HepG2 (cell line): Measurements from ENCODE around the gene CD4. TPM values are rescaled to one million over a fixed set of nuclear protein-coding genes. Genes with fewer than 3 reads are reported as not detected.

ENCODE experiments used
- DPF2 ChIP-seq: sonication (generic); formaldehyde crosslinking; IDR thresholded peaks from 2 replicates; pipeline ENCODE4 v1.4.0; 2020; ENCODE audit warnings: mild to moderate bottlenecking, low read depth, missing genetic modification reagents, borderline replicate concordance
- ELF1 ChIP-seq: sonication (generic); formaldehyde crosslinking; IDR thresholded peaks from 2 replicates; pipeline ENCODE4 v1.4.0; 2020; ENCODE audit warnings: missing genetic modification reagents
- KDM5A ChIP-seq: fragments of 200-600 bp; sonication (generic); IDR thresholded peaks from 2 replicates; pipeline ENCODE4 v1.7.0; 2018; ENCODE audit warnings: antibody characterized with exemption, mild to moderate bottlenecking, low read length, borderline replicate concordance
- MAFG ChIP-seq: sonication (generic); formaldehyde crosslinking; IDR thresholded peaks from 2 replicates; pipeline ENCODE4 v1.5.1; 2020; ENCODE audit warnings: mild to moderate bottlenecking, missing genetic modification reagents
- MED1 ChIP-seq: sonication (generic); formaldehyde crosslinking; IDR thresholded peaks from 2 replicates; pipeline ENCODE4 v1.4.0; 2020; ENCODE audit warnings: missing genetic modification reagents
- MED8 ChIP-seq: sonication (generic); formaldehyde crosslinking; IDR thresholded peaks from 2 replicates; pipeline ENCODE4 v1.8.1; 2023; ENCODE audit warnings: mild to moderate bottlenecking, missing genetic modification reagents; ENCODE audit not compliant: insufficient replicate concordance
- RARG ChIP-seq: sonication (generic); formaldehyde crosslinking; IDR thresholded peaks from 2 replicates; pipeline ENCODE4 v1.4.0; 2020; ENCODE audit warnings: low read depth, mild to moderate bottlenecking, missing genetic modification reagents
- RNF2 ChIP-seq: fragments of 450-650 bp; conservative IDR thresholded peaks from 2 replicates; pipeline ENCODE4 v1.6.1; 2016; ENCODE audit warnings: low read depth
- ZFP36L2 ChIP-seq: sonication (generic); formaldehyde crosslinking; IDR thresholded peaks from 2 replicates; pipeline ENCODE4 v1.4.0; 2020; ENCODE audit warnings: missing genetic modification reagents
- ZNF235 ChIP-seq: sonication (generic); formaldehyde crosslinking; IDR thresholded peaks from 2 replicates; pipeline ENCODE4 v1.8.1; 2023; ENCODE audit warnings: mild to moderate bottlenecking, missing genetic modification reagents, borderline replicate concordance
- ZNF282 ChIP-seq: fragments of 450-650 bp; IDR thresholded peaks from 2 replicates; pipeline ENCODE4 v1.6.1; 2018; ENCODE audit not compliant: partially characterized antibody
- ZNF550 ChIP-seq: sonication (generic); formaldehyde crosslinking; IDR thresholded peaks from 2 replicates; pipeline ENCODE4 v1.4.0; 2020; ENCODE audit warnings: mild to moderate bottlenecking, missing genetic modification reagents, borderline replicate concordance
- ZNF589 ChIP-seq: sonication (generic); formaldehyde crosslinking; conservative IDR thresholded peaks from 2 replicates; pipeline ENCODE4 v1.8.0; 2022; ENCODE audit warnings: mild to moderate bottlenecking, moderate library complexity, missing genetic modification reagents
- ZNF7 ChIP-seq: IDR thresholded peaks from 2 replicates; pipeline ENCODE4 v1.6.1; 2016; ENCODE audit warnings: missing biosample characterization, missing genetic modification reagents
- ZNF879 ChIP-seq: sonication (generic); formaldehyde crosslinking; IDR thresholded peaks from 2 replicates; pipeline ENCODE4 v1.8.1; 2023; ENCODE audit warnings: missing genetic modification reagents
- polyA plus RNA-seq, 8 experiments: library from polyadenylated mRNA; depleted of rRNA in 3 of 8; stranded (reverse) in 7 of 8; unstranded in 1 of 8; fragments of >200 nt; fragmentation: Illumina TruSeq in 4 of 8; extraction: Trizol in 4 of 8; gene quantifications; 2 replicates each; pipeline versions ENCODE4 v1.2.1 to v1.2.3, GENCODE V29; 2011 to 2016; ENCODE audit warnings: low read depth in 4 of 8, missing spikeins in 1 of 8, mixed read lengths in 1 of 8; ENCODE audit not compliant: insufficient read depth in 1 of 8
- total RNA-seq, 5 experiments: library from RNA; depleted of rRNA; stranded (reverse); fragments of >200 nt; fragmentation: Illumina TruSeq; extraction: Trizol; gene quantifications; 2 replicates each; pipeline ENCODE4 v1.2.3, GENCODE V29; 2016; ENCODE audit warnings: low read depth in 1 of 5
- TF ChIP-seq, protein P1 (sequence below): sonication (generic); formaldehyde crosslinking; IDR thresholded peaks from 2 replicates; pipeline ENCODE4 v1.8.1; 2023; ENCODE audit warnings: mild to moderate bottlenecking, moderate library complexity, missing genetic modification reagents
- TF ChIP-seq, protein P2 (sequence below): IDR thresholded peaks from 2 replicates; pipeline ENCODE4 v1.4.0; 2020; ENCODE audit warnings: mild to moderate bottlenecking, missing genetic modification reagents
- TF ChIP-seq, protein P3 (sequence below): sonication (generic); formaldehyde crosslinking; IDR thresholded peaks from 2 replicates; pipeline ENCODE4 v1.4.0; 2020; ENCODE audit warnings: missing genetic modification reagents, borderline replicate concordance
- TF ChIP-seq, protein P4 (sequence below): sonication (generic); formaldehyde crosslinking; IDR thresholded peaks from 2 replicates; pipeline ENCODE4 v1.4.0; 2020; ENCODE audit warnings: missing genetic modification reagents
- TF ChIP-seq, protein P5 (sequence below): IDR thresholded peaks from 2 replicates; pipeline ENCODE4 v1.6.1; 2016; ENCODE audit warnings: mild to moderate bottlenecking

CD4 gene
- total and polyA plus RNA-seq, 2 of the 13 experiments (the other 11 are each of a cell fraction or from before 2014, with no cell fraction given): 0.07 to 0.95 TPM

DNA sequence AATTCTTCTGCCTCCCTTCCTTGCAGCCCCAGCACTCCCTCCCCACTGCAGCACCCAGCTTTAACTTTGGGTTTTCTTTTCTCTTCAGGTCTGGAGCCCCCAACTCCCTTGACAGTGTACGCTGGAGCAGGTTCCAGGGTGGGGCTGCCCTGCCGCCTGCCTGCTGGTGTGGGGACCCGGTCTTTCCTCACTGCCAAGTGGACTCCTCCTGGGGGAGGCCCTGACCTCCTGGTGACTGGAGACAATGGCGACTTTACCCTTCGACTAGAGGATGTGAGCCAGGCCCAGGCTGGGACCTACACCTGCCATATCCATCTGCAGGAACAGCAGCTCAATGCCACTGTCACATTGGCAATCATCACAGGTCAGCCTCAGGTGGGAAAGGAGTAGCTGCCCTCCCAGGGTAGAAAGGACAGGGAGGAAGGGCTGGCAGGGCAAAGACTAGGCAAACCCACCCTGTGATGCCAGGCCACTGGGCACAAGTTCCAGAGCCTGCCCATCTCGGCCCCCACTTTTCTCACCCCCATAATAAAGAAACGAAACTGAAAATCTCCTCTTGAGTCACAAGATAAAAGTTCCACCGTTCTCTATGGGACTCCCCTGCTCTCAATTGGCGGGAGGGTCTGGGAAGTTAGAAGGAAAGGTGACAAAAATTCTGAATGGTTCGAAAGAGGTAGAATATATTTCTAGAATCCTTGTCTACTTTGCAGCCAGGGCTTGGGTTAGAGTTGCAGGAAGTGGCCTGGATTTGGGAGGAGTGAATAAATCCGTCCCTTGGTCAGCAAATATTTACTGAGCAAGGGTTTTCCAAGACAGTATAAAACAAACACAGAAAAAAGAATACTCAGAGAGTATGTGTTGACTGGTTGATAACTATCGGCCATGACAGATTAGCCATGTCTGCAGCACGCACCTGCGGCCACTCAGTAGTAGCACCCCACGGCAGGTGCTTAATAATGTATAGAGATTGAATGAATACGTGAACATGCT lies 13.8 kb upstream of the CD4 start (continued):
- TF ChIP-seq, protein P1, sequence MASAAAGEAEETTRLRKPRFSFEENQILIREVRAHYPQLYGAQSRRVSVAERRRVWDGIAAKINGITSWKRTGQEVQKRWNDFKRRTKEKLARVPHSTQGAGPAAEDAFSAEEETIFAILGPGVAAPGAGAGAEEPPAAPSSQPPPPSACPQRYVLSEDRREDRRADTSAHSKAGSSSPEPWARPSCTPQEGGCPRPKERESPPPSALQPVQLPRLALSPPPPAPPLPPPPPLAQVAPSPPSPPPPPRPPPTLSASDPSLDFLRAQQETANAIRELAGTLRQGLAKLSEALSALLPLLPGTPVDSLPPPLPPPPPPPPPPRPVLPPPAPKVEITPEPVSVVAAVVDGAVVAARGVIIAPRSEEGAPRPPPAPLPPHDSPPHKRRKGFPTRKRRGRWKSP: no peak
- TF ChIP-seq RNF2: no peak
- no peak for TF ChIP-seq MAFG (CRISPR knock-in tag)
- peak; percentile 74; the same call in 1 of the 2 replicates for TF ChIP-seq ELF1
- TF ChIP-seq ZNF235 (CRISPR knock-in tag): no peak
- TF ChIP-seq MED1 (CRISPR knock-in tag): peak; percentile 88
- no peak for TF ChIP-seq ZNF589
- peak; percentile 80 for TF ChIP-seq DPF2 (CRISPR knock-in tag)
- TF ChIP-seq MED8 (CRISPR knock-in tag): peak; percentile 36
- no peak for TF ChIP-seq ZNF879 (CRISPR knock-in tag)
- no peak for TF ChIP-seq RARG
- TF ChIP-seq, protein P2, sequence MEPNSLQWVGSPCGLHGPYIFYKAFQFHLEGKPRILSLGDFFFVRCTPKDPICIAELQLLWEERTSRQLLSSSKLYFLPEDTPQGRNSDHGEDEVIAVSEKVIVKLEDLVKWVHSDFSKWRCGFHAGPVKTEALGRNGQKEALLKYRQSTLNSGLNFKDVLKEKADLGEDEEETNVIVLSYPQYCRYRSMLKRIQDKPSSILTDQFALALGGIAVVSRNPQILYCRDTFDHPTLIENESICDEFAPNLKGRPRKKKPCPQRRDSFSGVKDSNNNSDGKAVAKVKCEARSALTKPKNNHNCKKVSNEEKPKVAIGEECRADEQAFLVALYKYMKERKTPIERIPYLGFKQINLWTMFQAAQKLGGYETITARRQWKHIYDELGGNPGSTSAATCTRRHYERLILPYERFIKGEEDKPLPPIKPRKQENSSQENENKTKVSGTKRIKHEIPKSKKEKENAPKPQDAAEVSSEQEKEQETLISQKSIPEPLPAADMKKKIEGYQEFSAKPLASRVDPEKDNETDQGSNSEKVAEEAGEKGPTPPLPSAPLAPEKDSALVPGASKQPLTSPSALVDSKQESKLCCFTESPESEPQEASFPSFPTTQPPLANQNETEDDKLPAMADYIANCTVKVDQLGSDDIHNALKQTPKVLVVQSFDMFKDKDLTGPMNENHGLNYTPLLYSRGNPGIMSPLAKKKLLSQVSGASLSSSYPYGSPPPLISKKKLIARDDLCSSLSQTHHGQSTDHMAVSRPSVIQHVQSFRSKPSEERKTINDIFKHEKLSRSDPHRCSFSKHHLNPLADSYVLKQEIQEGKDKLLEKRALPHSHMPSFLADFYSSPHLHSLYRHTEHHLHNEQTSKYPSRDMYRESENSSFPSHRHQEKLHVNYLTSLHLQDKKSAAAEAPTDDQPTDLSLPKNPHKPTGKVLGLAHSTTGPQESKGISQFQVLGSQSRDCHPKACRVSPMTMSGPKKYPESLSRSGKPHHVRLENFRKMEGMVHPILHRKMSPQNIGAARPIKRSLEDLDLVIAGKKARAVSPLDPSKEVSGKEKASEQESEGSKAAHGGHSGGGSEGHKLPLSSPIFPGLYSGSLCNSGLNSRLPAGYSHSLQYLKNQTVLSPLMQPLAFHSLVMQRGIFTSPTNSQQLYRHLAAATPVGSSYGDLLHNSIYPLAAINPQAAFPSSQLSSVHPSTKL (CRISPR knock-in tag): peak; percentile 95
- no peak for TF ChIP-seq ZNF282
- TF ChIP-seq, protein P3, sequence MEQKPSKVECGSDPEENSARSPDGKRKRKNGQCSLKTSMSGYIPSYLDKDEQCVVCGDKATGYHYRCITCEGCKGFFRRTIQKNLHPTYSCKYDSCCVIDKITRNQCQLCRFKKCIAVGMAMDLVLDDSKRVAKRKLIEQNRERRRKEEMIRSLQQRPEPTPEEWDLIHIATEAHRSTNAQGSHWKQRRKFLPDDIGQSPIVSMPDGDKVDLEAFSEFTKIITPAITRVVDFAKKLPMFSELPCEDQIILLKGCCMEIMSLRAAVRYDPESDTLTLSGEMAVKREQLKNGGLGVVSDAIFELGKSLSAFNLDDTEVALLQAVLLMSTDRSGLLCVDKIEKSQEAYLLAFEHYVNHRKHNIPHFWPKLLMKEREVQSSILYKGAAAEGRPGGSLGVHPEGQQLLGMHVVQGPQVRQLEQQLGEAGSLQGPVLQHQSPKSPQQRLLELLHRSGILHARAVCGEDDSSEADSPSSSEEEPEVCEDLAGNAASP (CRISPR knock-in tag): peak; percentile 84; the same call in 1 of the 2 replicates
- TF ChIP-seq KDM5A: no peak
- TF ChIP-seq, protein P4, sequence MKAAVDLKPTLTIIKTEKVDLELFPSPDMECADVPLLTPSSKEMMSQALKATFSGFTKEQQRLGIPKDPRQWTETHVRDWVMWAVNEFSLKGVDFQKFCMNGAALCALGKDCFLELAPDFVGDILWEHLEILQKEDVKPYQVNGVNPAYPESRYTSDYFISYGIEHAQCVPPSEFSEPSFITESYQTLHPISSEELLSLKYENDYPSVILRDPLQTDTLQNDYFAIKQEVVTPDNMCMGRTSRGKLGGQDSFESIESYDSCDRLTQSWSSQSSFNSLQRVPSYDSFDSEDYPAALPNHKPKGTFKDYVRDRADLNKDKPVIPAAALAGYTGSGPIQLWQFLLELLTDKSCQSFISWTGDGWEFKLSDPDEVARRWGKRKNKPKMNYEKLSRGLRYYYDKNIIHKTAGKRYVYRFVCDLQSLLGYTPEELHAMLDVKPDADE (CRISPR knock-in tag): no peak
- TF ChIP-seq ZFP36L2 (CRISPR knock-in tag): no peak
- no peak for TF ChIP-seq ZNF7 (CRISPR knock-in tag)
- TF ChIP-seq, protein P5, sequence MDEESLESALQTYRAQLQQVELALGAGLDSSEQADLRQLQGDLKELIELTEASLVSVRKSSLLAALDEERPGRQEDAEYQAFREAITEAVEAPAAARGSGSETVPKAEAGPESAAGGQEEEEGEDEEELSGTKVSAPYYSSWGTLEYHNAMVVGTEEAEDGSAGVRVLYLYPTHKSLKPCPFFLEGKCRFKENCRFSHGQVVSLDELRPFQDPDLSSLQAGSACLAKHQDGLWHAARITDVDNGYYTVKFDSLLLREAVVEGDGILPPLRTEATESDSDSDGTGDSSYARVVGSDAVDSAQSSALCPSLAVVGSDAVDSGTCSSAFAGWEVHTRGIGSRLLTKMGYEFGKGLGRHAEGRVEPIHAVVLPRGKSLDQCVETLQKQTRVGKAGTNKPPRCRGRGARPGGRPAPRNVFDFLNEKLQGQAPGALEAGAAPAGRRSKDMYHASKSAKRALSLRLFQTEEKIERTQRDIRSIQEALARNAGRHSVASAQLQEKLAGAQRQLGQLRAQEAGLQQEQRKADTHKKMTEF (CRISPR knock-in tag): peak; percentile 78
- no peak for TF ChIP-seq ZNF550 (CRISPR knock-in tag)
